Fibroblast of pulmonary artery (primary cell): ENCODE measurements around the gene CERT1.

Experiments used
- DNase-seq: peaks from one replicate; pipeline ENCODE4 v3.0.0-alpha.2; 2010; ENCODE audit warnings: low read depth
- H3K4me3 ChIP-seq: replicated peaks from 2 replicates; pipeline ENCODE4 v1.5.1; 2011; ENCODE audit warnings: low read depth, mild to moderate bottlenecking, control low read depth, low read length, moderate library complexity
- CTCF ChIP-seq: IDR thresholded peaks from 2 replicates; pipeline ENCODE4 v1.5.1; 2011; ENCODE audit warnings: mild to moderate bottlenecking, control low read depth, low read length, inconsistent platforms; ENCODE audit errors: missing control alignments

Gene CERT1

GRCh38 chr5:75450069-75450468 is 61.4 kb downstream of the CERT1 start:
- no peak overlapping the region for H3K4me3 ChIP-seq
- TF ChIP-seq CTCF, result no peak
- no peak for DNase-seq

- DNase-seq, result no peak
- TF ChIP-seq CTCF, result no peak
- no peak overlapping the region for H3K4me3 ChIP-seq
Observed at GRCh38 chr5:75446068-75446467, 65.4 kb downstream of the CERT1 start.

GRCh38 chr5:75441560-75441959 is 69.9 kb downstream of the CERT1 start:
- TF ChIP-seq CTCF, result no peak
- no peak for DNase-seq
- no peak overlapping the region for H3K4me3 ChIP-seq

GRCh38 chr5:75439276-75439675 is 72.2 kb downstream of the CERT1 start:
- no peak for TF ChIP-seq CTCF
- H3K4me3 ChIP-seq, result no peak overlapping the region
- DNase-seq, result no peak

GRCh38 chr5:75438722-75439121 is 72.7 kb downstream of the CERT1 start:
- no peak overlapping the region for H3K4me3 ChIP-seq
- DNase-seq, result no peak
- TF ChIP-seq CTCF, result no peak

GRCh38 chr5:75435096-75435495 is 76.3 kb downstream of the CERT1 start:
- DNase-seq, result no peak
- no peak for TF ChIP-seq CTCF
- H3K4me3 ChIP-seq, result no peak overlapping the region

GRCh38 chr5:75433814-75434506 is 77.5 kb downstream of the CERT1 start:
- DNase-seq, result no peak
- H3K4me3 ChIP-seq, result no peak overlapping the region
- TF ChIP-seq CTCF, result no peak
